Mesothelial cell of epicardium (in vitro differentiated cells): Measurements from ENCODE around the gene TRAPPC12. TPM values are rescaled to one million over a fixed set of nuclear protein-coding genes. Genes with fewer than 3 reads are reported as not detected.

Source experiments
- DNase-seq, 2 experiments: peaks; one replicate each; pipeline ENCODE4 v3.0.0; 2021; ENCODE audit warnings: low spot score in 2 of 2; ENCODE audit not compliant: unreplicated experiment in 2 of 2
- H3K27ac Mint-ChIP-seq: 2 replicates; pipeline ENCODE4 v1.8.0; 2021; ENCODE audit warnings: mixed read lengths
- H3K27me3 Mint-ChIP-seq: 2 replicates; pipeline ENCODE4 v1.8.0; 2021; ENCODE audit warnings: low read depth, mixed read lengths
- H3K36me3 Mint-ChIP-seq: 2 replicates; pipeline ENCODE4 v1.8.0; 2021; ENCODE audit warnings: mixed read lengths
- H3K4me1 Mint-ChIP-seq: 2 replicates; pipeline ENCODE4 v1.8.0; 2021; ENCODE audit warnings: mixed read lengths
- H3K4me3 Mint-ChIP-seq: 2 replicates; pipeline ENCODE4 v1.8.0; 2021; ENCODE audit warnings: mild to moderate bottlenecking, moderate library complexity, mixed read lengths
- H3K9me3 Mint-ChIP-seq: 2 replicates; pipeline ENCODE4 v1.8.0; 2021; ENCODE audit warnings: mixed read lengths
- CTCF ChIP-seq: fragments of 200-600 bp; sonication (generic); IDR thresholded peaks from one replicate; pipeline ENCODE4 v1.5.0; 2021; ENCODE audit warnings: antibody characterized with exemption; ENCODE audit not compliant: unreplicated experiment
- total RNA-seq: library from RNA; stranded (reverse); gene quantifications from 3 replicates; pipeline ENCODE4 v1.2.1, GENCODE V29; 2021

TRAPPC12 gene
- total RNA-seq, 1 donor from 2014 or later, result 134 TPM

GRCh38 chr2:3488061-3488531, 108.6 kb downstream of the TRAPPC12 start:
- TF ChIP-seq CTCF, result no peak
- DNase-seq, result no peak
- Mint-ChIP-seq H3K27me3 (no peaks in the 10 kb centered on the region), H3K36me3 (peaks cover 11% of the 10 kb centered on the region), H3K9me3 (peaks cover 4% of the 10 kb centered on the region), H3K4me3 (no peak overlapping the region), H3K27ac (no peak overlapping the region), H3K4me1 (peaks cover 6% of the 10 kb centered on the region)

GRCh38 chr2:3488855-3489763, 109.6 kb downstream of the TRAPPC12 start:
- Mint-ChIP-seq H3K4me1 (peaks cover 15% of the 10 kb centered on the region), H3K4me3 (no peak overlapping the region), H3K27ac (no peak overlapping the region), H3K36me3 (peaks cover 11% of the 10 kb centered on the region), H3K27me3 (no peaks in the 10 kb centered on the region), H3K9me3 (peaks cover 4% of the 10 kb centered on the region)
- no peak for TF ChIP-seq CTCF
- DNase-seq, result no peak

GRCh38 chr2:3489764-3490115, 110.2 kb downstream of the TRAPPC12 start:
- Mint-ChIP-seq H3K36me3 (peaks cover 11% of the 10 kb centered on the region), H3K4me3 (no peak overlapping the region), H3K4me1 (peaks cover 17% of the 10 kb centered on the region), H3K27me3 (no peaks in the 10 kb centered on the region), H3K9me3 (peaks cover 4% of the 10 kb centered on the region), H3K27ac (no peak overlapping the region)
- DNase-seq, result no peak
- no peak for TF ChIP-seq CTCF

GRCh38 chr2:3490191-3491170, 111.0 kb downstream of the TRAPPC12 start:
- no peak for TF ChIP-seq CTCF
- H3K27me3 Mint-ChIP-seq, result no peaks in the 10 kb centered on the region
- DNase-seq, result no peak
- H3K36me3 Mint-ChIP-seq, result peaks cover 8% of the 10 kb centered on the region
- no peak overlapping the region for H3K4me3 Mint-ChIP-seq
- peaks cover 2% of the 10 kb centered on the region for H3K9me3 Mint-ChIP-seq
- no peak overlapping the region for H3K27ac Mint-ChIP-seq
- H3K4me1 Mint-ChIP-seq, result peaks cover 17% of the 10 kb centered on the region

GRCh38 chr2:3491306-3491705, 111.8 kb downstream of the TRAPPC12 start:
- DNase-seq, result no peak
- Mint-ChIP-seq H3K4me1 (peaks cover 17% of the 10 kb centered on the region), H3K27ac (no peak overlapping the region), H3K4me3 (no peak overlapping the region), H3K9me3 (no peaks in the 10 kb centered on the region), H3K36me3 (peaks cover 9% of the 10 kb centered on the region), H3K27me3 (no peaks in the 10 kb centered on the region)
- no peak for TF ChIP-seq CTCF
